ENCODE data around the gene LMO7. TPM values are rescaled to one million over a fixed set of nuclear protein-coding genes. Genes with fewer than 3 reads are reported as not detected.

LMO7 gene
- total and polyA plus RNA-seq, 2 of the 13 experiments (the other 11 are each of a cell fraction or from before 2014, with no cell fraction given) = 34.0 to 121 TPM

- no peak for TF ChIP-seq ZNF512 (CRISPR knock-in tag; IDR thresholded peaks at IDR 0.05)
- peak; percentile 70; the same call in 1 of the 2 replicates for TF ChIP-seq RERE (CRISPR knock-in tag; IDR thresholded peaks at IDR 0.05; ENCODE audit: low read depth)
- TF ChIP-seq NFE2L2 (IDR thresholded peaks at IDR 0.05; ENCODE audit: low read length) = peak; percentile 61
- TF ChIP-seq HCFC1 (IDR thresholded peaks at IDR 0.05; ENCODE audit: low read depth, low read length) = no peak
- TF ChIP-seq RFXAP (CRISPR knock-in tag; IDR thresholded peaks at IDR 0.05; ENCODE audit: borderline replicate concordance) = peak; percentile 77
- no peak for TF ChIP-seq ZNF33B (CRISPR knock-in tag; IDR thresholded peaks at IDR 0.05)
- TF ChIP-seq PPARG (CRISPR knock-in tag; conservative IDR thresholded peaks at IDR 0.05) = peak; percentile 70; the same call in 1 of the 2 replicates
- no peak for TF ChIP-seq NCOA5 (CRISPR knock-in tag; IDR thresholded peaks at IDR 0.05)
- TF ChIP-seq MXI1 (IDR thresholded peaks at IDR 0.05; ENCODE audit: borderline replicate concordance, low read depth, low read length) = peak; percentile 65; the same call in 1 of the 3 replicates
- no peak for TF ChIP-seq CHD2 (IDR thresholded peaks at IDR 0.05; ENCODE audit: low read depth, low read length)
- TF ChIP-seq ZBTB40 (IDR thresholded peaks at IDR 0.05) = no peak
- no peak; the same call in 1 of the 2 replicates for TF ChIP-seq ZBTB40 (CRISPR knock-in tag; IDR thresholded peaks at IDR 0.05)
- no peak for TF ChIP-seq IKZF1 (IDR thresholded peaks at IDR 0.05)
These were observed 124.2 kb downstream of the LMO7 start (continued) for GRCh38 chr13:75760131-75761021.

All from HepG2 (cell line).